Upper lobe of right lung (tissue), 1 donor: ENCODE measurements around the gene MYLK4. TPM values are rescaled to one million over a fixed set of nuclear protein-coding genes. Genes with fewer than 3 reads are reported as not detected.

Experiments used
- ATAC-seq: fragments of 200-7000 bp; cut with Tn5 transposase; one replicate; pipeline ENCODE4 v1.9.1; 2020; ENCODE audit warnings: mild to moderate bottlenecking, moderate library complexity
- DNase-seq: peaks from one replicate; pipeline ENCODE4 v3.0.0-alpha.2; 2020
- H3K27ac ChIP-seq: fragments of 200-600 bp; one replicate; pipeline ENCODE4 v1.8.0; 2022
- H3K27me3 ChIP-seq: fragments of 200-600 bp; one replicate; pipeline ENCODE4 v1.8.0; 2022; ENCODE audit warnings: mild to moderate bottlenecking
- H3K36me3 ChIP-seq: fragments of 200-600 bp; one replicate; pipeline ENCODE4 v1.8.0; 2022
- H3K4me1 ChIP-seq: fragments of 200-600 bp; one replicate; pipeline ENCODE4 v1.8.0; 2022
- H3K4me3 ChIP-seq: fragments of 200-600 bp; one replicate; pipeline ENCODE4 v1.8.0; 2022; ENCODE audit warnings: mild to moderate bottlenecking
- H3K9me3 ChIP-seq: fragments of 200-600 bp; one replicate; pipeline ENCODE4 v1.8.0; 2022
- intact Hi-C: fragments of 100-400 bp; cut with DNase I; formaldehyde crosslinking; loops from one replicate; pipeline ENCODE4 v1.11.0; 2022
- total RNA-seq: library from RNA; stranded (reverse); fragmentation: NEBNext Ultra II Directional; extraction: Animal tissue kit (Norgen Biotek cat#: 25700); gene quantifications from one replicate; pipeline ENCODE4 v1.2.1, GENCODE V29; 2021
- TF ChIP-seq, protein P1 (sequence below): fragments of 200-600 bp; IDR thresholded peaks from one replicate; pipeline ENCODE4 v1.8.0; 2022; ENCODE audit warnings: antibody characterized with exemption
- donor health status: DM: no; HTN: yes; CAD: no; lungs with severe emphysema.

The MYLK4 gene
- total RNA-seq, 1 donor from 2014 or later: 0.84 TPM

DNA sequence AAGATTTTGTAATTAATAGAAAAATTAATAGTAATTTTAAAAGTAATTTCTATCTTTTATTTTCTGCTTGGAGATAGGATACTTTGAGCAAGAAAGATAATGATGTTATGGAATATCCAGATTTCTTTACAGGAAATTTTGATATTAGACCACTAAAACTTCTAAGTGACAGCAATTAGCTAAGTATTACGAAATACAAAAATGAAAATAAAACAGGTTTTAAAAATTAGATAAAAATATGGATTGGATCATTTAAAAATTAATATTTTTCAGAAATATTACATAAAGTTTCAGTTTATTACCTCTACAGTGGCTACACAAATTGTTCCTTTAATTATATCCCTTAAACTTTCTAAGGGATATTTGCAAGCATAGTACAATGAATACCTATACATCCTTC is 4.2 kb upstream of the MYLK4 start:
- ATAC-seq (no peak), DNase-seq (no peak)
- no peak overlapping the region for H3K4me3 ChIP-seq
- intact Hi-C loops: no loop called here
- no peaks in the 10 kb centered on the region for H3K4me1 ChIP-seq
- TF ChIP-seq, protein P1, sequence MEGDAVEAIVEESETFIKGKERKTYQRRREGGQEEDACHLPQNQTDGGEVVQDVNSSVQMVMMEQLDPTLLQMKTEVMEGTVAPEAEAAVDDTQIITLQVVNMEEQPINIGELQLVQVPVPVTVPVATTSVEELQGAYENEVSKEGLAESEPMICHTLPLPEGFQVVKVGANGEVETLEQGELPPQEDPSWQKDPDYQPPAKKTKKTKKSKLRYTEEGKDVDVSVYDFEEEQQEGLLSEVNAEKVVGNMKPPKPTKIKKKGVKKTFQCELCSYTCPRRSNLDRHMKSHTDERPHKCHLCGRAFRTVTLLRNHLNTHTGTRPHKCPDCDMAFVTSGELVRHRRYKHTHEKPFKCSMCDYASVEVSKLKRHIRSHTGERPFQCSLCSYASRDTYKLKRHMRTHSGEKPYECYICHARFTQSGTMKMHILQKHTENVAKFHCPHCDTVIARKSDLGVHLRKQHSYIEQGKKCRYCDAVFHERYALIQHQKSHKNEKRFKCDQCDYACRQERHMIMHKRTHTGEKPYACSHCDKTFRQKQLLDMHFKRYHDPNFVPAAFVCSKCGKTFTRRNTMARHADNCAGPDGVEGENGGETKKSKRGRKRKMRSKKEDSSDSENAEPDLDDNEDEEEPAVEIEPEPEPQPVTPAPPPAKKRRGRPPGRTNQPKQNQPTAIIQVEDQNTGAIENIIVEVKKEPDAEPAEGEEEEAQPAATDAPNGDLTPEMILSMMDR: no peak
- no peaks in the 10 kb centered on the region for H3K36me3 ChIP-seq
- H3K9me3 ChIP-seq: no peaks in the 10 kb centered on the region
- no peaks in the 10 kb centered on the region for H3K27me3 ChIP-seq
- no peak overlapping the region for H3K27ac ChIP-seq

DNA sequence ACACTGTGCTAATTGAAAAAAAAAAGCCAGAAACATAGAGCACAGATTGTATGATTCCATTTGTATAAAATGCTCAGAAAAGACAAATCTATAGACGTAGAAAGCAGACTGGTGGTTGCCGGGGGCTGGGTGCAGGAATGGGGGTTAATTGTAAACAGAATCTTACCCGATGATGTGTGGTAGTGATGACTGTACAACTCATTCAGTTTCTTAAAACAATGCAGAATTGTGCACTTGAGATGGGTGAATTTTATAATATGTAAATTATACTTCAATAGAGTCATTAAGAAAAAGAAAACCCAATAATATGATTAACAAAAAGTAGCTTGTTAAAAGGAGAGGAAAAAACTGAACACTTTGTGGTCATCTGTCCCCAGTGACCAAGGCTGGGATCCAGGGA is 3.7 kb upstream of the MYLK4 start:
- H3K36me3 ChIP-seq: no peaks in the 10 kb centered on the region
- intact Hi-C loops: no loop called here
- ATAC-seq (no peak), DNase-seq (no peak)
- no peaks in the 10 kb centered on the region for H3K4me1 ChIP-seq
- no peaks in the 10 kb centered on the region for H3K27me3 ChIP-seq
- H3K4me3 ChIP-seq: no peak overlapping the region
- TF ChIP-seq, protein P1: no peak
- no peaks in the 10 kb centered on the region for H3K9me3 ChIP-seq
- H3K27ac ChIP-seq: no peak overlapping the region

DNA sequence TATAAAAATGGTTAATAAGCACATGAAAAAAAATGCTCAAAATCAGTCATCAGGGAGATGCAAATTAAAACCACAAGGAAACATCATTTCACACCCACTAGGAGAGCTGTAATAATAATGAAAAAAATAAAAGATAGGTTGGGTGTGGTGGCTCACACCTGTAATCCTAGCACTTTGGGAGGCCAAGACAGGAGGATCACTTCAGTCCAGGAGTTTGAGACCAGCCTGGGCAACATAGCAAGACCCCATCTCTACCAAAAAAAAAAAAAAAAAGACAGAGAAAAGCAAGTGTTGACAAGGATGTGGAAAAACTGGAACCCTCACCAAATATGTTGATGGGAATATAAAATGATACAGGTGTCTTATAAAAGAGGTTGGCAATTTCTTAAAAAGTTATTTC is 3.0 kb upstream of the MYLK4 start:
- intact Hi-C loops: no loop called here

DNA sequence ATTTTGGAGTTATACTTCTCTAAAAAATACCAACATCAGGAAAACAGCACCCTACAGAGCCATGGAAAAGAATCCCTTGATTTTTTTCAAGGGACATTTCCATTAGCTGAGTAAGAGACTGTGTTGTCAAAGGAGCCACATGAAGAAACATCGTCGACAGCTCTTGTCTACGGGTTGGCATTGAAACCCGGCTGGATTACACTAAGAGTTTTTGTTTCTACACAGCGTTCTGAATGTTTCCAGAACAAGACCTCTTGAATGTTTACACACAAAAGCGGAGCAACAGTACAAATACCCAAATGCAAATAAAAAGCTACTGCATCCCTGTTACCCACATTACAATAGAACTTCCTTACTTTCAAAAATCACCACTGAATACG is 2.4 kb upstream of the MYLK4 start:
- no peak overlapping the region for H3K4me3 ChIP-seq
- H3K36me3 ChIP-seq: no peaks in the 10 kb centered on the region
- intact Hi-C loops: no loop called here
- H3K4me1 ChIP-seq: no peaks in the 10 kb centered on the region
- TF ChIP-seq, protein P1: no peak
- DNase-seq: no peak
- no peak overlapping the region for H3K27ac ChIP-seq
- no peaks in the 10 kb centered on the region for H3K27me3 ChIP-seq
- no peak for ATAC-seq
- H3K9me3 ChIP-seq: no peaks in the 10 kb centered on the region

More for the DNA sequence above, 3.0 kb upstream of the MYLK4 start:
- Histone ChIP-seq H3K36me3 (no peaks in the 10 kb centered on the region), H3K27ac (no peak overlapping the region), H3K4me1 (no peaks in the 10 kb centered on the region), H3K9me3 (no peaks in the 10 kb centered on the region), H3K27me3 (no peaks in the 10 kb centered on the region), H3K4me3 (no peak overlapping the region)
- TF ChIP-seq, protein P1: no peak
- DNase-seq (no peak), ATAC-seq (no peak)

DNA sequence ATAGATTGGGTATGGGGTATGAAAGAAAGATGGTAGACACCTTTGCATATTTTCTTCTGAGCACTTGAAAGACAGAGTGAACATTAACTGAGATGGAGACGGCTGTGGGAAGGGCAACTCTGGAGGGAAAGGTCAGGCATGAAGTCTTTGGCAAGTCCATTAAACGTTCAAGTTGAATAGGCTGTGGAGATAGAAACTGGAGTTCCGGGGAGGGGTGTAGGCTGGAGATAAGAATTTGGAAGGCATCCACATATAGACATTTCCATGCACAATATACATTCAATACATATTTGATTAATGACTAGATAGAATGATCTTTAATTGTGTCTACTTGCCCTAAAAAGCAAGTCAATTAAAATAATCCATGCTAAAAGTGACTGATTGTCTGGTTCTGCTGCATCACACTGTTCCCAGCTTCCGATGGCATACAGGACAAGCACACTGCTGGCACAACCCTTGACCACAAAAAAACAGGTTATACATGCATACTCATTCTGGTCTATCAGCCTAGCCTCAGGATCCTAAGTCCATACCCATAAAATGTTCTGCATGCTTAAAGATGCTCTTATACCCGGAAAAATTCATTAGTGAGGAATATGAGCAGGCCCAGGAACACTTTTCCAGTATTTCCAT is 1.9 kb upstream of the MYLK4 start:
- intact Hi-C loops: no loop called here
- no peak for DNase-seq
- TF ChIP-seq, protein P1: no peak

DNA sequence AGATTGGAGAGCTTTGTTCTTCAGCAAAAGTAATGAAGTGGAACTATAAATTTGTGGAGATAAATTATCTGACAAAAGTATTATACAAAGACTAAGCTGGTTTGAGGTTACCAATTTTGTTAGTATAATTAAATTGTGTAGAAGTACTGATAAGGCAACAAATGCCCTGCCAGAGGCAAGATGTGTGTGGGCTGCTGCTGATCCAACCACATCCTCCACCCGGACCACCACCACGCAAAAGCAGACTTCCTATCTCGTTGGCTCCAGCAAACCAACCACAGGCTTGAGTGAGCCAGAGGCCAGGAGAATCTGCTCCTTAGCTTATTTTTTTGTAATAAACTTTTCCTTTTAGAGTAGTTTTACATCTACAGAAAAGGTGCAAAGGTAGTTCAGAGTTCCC is 1.1 kb upstream of the MYLK4 start:
- DNase-seq: no peak
- intact Hi-C loops: no loop called here
- TF ChIP-seq, protein P1: no peak
- Histone ChIP-seq H3K36me3 (no peaks in the 10 kb centered on the region), H3K27ac (no peak overlapping the region), H3K4me3 (no peak overlapping the region), H3K9me3 (no peaks in the 10 kb centered on the region), H3K4me1 (no peaks in the 10 kb centered on the region), H3K27me3 (no peaks in the 10 kb centered on the region)
- ATAC-seq: no peak

More for the DNA sequence above, 1.9 kb upstream of the MYLK4 start:
- Histone ChIP-seq H3K36me3 (no peaks in the 10 kb centered on the region), H3K9me3 (no peaks in the 10 kb centered on the region), H3K27ac (no peak overlapping the region), H3K27me3 (no peaks in the 10 kb centered on the region), H3K4me1 (no peaks in the 10 kb centered on the region), H3K4me3 (no peak overlapping the region)
- no peak for ATAC-seq
